SK-N-SH treated with all-trans-retinoic acid at 6 μM for 48 hours (cell line): ENCODE data around the gene APPBP2.

ENCODE experiments used
- ARNTL ChIP-seq: fragments of 450-650 bp; formaldehyde crosslinking; IDR thresholded peaks from 2 replicates; pipeline ENCODE4 v1.5.0; 2020; ENCODE audit warnings: low read depth, mild to moderate bottlenecking, moderate library complexity, borderline replicate concordance
- ESRRG ChIP-seq: fragments of 250-450 bp; sonication (Bioruptor Pico); IDR thresholded peaks from 2 replicates; pipeline ENCODE4 v1.6.1; 2021; ENCODE audit warnings: mild to moderate bottlenecking
- PATZ1 ChIP-seq: fragments of 250-450 bp; sonication (Bioruptor Pico); IDR thresholded peaks from 2 replicates; pipeline ENCODE4 v1.8.0; 2020; ENCODE audit warnings: mild to moderate bottlenecking, moderate library complexity, borderline replicate concordance
- TCF4 ChIP-seq: fragments of 250-450 bp; sonication (Bioruptor Pico); IDR thresholded peaks from 2 replicates; pipeline ENCODE4 v1.8.0; 2021; ENCODE audit warnings: mild to moderate bottlenecking, moderate library complexity, borderline replicate concordance
- ZFP3 ChIP-seq: fragments of 250-450 bp; sonication (Bioruptor Pico); IDR thresholded peaks from 2 replicates; pipeline ENCODE4 v1.5.0; 2020; ENCODE audit warnings: mild to moderate bottlenecking, moderate library complexity
- TF ChIP-seq, protein P1 (sequence below): fragments of 250-450 bp; sonication (Bioruptor Pico); IDR thresholded peaks from 2 replicates; pipeline ENCODE4 v1.5.1; 2020; ENCODE audit warnings: low read depth, mild to moderate bottlenecking, moderate library complexity

- no peak for TF ChIP-seq ESRRG (CRISPR knock-in tag)
- no peak for TF ChIP-seq PATZ1 (CRISPR knock-in tag)
- TF ChIP-seq, protein P1, sequence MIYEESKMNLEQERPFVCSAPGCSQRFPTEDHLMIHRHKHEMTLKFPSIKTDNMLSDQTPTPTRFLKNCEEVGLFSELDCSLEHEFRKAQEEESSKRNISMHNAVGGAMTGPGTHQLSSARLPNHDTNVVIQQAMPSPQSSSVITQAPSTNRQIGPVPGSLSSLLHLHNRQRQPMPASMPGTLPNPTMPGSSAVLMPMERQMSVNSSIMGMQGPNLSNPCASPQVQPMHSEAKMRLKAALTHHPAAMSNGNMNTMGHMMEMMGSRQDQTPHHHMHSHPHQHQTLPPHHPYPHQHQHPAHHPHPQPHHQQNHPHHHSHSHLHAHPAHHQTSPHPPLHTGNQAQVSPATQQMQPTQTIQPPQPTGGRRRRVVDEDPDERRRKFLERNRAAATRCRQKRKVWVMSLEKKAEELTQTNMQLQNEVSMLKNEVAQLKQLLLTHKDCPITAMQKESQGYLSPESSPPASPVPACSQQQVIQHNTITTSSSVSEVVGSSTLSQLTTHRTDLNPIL (CRISPR knock-in tag), result no peak
- TF ChIP-seq TCF4 (CRISPR knock-in tag), result no peak
- no peak for TF ChIP-seq ZFP3
- no peak for TF ChIP-seq ARNTL
Measured at GRCh38 chr17:60415146-60415545, 110.9 kb downstream of the APPBP2 start.
